B cell (primary cell): Measurements from ENCODE around the gene CACHD1. TPM values are rescaled to one million over a fixed set of nuclear protein-coding genes. Genes with fewer than 3 reads are reported as not detected.

Experiments used
- ATAC-seq: fragments of 200-7000 bp; cut with Tn5 transposase; one replicate; pipeline ENCODE4 v1.10.0; 2021; ENCODE audit warnings: low read depth, mild to moderate bottlenecking, moderate number of reproducible peaks, moderate library complexity
- CTCF ChIA-PET: fragments of 350-600 bp; sonication (Branson Sonifier 250); formaldehyde crosslinking; loops from one replicate; lab custom pipeline; 2021; ENCODE audit warnings: antibody characterized with exemption, inconsistent platforms; lab: Charles Lee
- POLR2A ChIA-PET: fragments of 350-600 bp; sonication (Branson Sonifier 250); formaldehyde crosslinking; loops from one replicate; lab custom pipeline; 2021; ENCODE audit warnings: antibody characterized with exemption; lab: Charles Lee
- DNase-seq: peaks from one replicate; pipeline ENCODE4 v3.0.0; 2013
- H2AFZ ChIP-seq: 2 replicates; pipeline ENCODE4 v1.6.1; 2012; ENCODE audit warnings: mild to moderate bottlenecking, low read depth, low read length; ENCODE audit not compliant: insufficient read depth, poor library complexity, severe bottlenecking
- H3K27ac ChIP-seq, 2 donors: 1 replicate in 1 of 2; 2 replicates in 1 of 2; pipeline ENCODE4 v1.5.1; 2012 to 2013; ENCODE audit warnings: low read length in 2 of 2, mild to moderate bottlenecking in 2 of 2, moderate library complexity in 1 of 2
- H3K27me3 ChIP-seq, 4 experiments: fragments of 200-600 bp in 1 of 4; sonication (generic) in 1 of 4; replicated peaks in 1 of 4; 1 replicate in 2 of 4; 2 replicates in 2 of 4; pipeline versions ENCODE4 v1.6.1 to v1.7.0; 2013 to 2016; ENCODE audit warnings: low read length in 3 of 4, mild to moderate bottlenecking in 2 of 4, mixed read lengths in 1 of 4, moderate library complexity in 1 of 4; ENCODE audit not compliant: insufficient read depth in 4 of 4, control insufficient read depth in 3 of 4; ENCODE audit errors: control extremely low read depth in 1 of 4
- H3K36me3 ChIP-seq, 2 experiments: replicated peaks in 1 of 2; 1 replicate in 1 of 2; 2 replicates in 1 of 2; pipeline versions ENCODE4 v1.6.1 to v1.7.1; 2013; ENCODE audit warnings: low read length in 1 of 2; ENCODE audit not compliant: insufficient read depth in 2 of 2, control insufficient read depth in 1 of 2; ENCODE audit errors: control extremely low read depth in 1 of 2, extremely low read depth in 1 of 2
- H3K4me1 ChIP-seq, 2 donors: fragments of 200-600 bp in 1 of 2; sonication (generic) in 1 of 2; 1 replicate in 1 of 2; 2 replicates in 1 of 2; pipeline versions ENCODE4 v1.5.1 to v1.6.1; 2013 to 2017; ENCODE audit warnings: low read length in 2 of 2; ENCODE audit not compliant: control insufficient read depth in 2 of 2, insufficient read depth in 2 of 2
- H3K4me2 ChIP-seq: replicated peaks from 2 replicates; pipeline ENCODE3; 2012; ENCODE audit warnings: mild to moderate bottlenecking, low read depth, low read length; ENCODE audit not compliant: poor library complexity, severe bottlenecking
- H3K4me3 ChIP-seq, 5 experiments: fragments of 200-600 bp in 1 of 5; sonication (generic) in 1 of 5; 1 replicate in 3 of 5; 2 replicates in 2 of 5; pipeline versions ENCODE4 v1.5.1 to v1.7.0; 2011 to 2016; ENCODE audit warnings: low read length in 4 of 5, mild to moderate bottlenecking in 4 of 5, low read depth in 2 of 5, control low read depth in 1 of 5, moderate library complexity in 1 of 5; ENCODE audit not compliant: insufficient read depth in 1 of 5; ENCODE audit errors: control extremely low read depth in 1 of 5, extremely low read depth in 1 of 5
- H3K79me2 ChIP-seq: fragments of 200-600 bp; sonication (generic); one replicate; pipeline ENCODE4 v1.6.0; 2016; ENCODE audit warnings: low read length; ENCODE audit not compliant: control insufficient read depth, insufficient read depth
- H3K9ac ChIP-seq: fragments of 200-600 bp; sonication (generic); 2 replicates; pipeline ENCODE4 v1.6.1; 2017; ENCODE audit warnings: mild to moderate bottlenecking, low read length, moderate library complexity
- H3K9me3 ChIP-seq, 3 donors: one replicate each; pipeline versions ENCODE4 v1.6.1 to v1.7.1; 2013; ENCODE audit warnings: low read length in 2 of 3; ENCODE audit not compliant: control insufficient read depth in 2 of 3, insufficient read depth in 1 of 3; ENCODE audit errors: control extremely low read depth in 1 of 3
- H4K20me1 ChIP-seq: 2 replicates; pipeline ENCODE4 v1.6.0; 2012; ENCODE audit warnings: mild to moderate bottlenecking, low read length; ENCODE audit not compliant: insufficient read depth, control insufficient read depth, poor library complexity, severe bottlenecking
- H3K27ac Mint-ChIP-seq: one replicate; pipeline ENCODE4 v1.8.0; 2021; ENCODE audit warnings: mixed read lengths
- H3K27me3 Mint-ChIP-seq: one replicate; pipeline ENCODE4 v1.8.0; 2021; ENCODE audit warnings: mixed read lengths
- H3K4me1 Mint-ChIP-seq: one replicate; pipeline ENCODE4 v1.8.0; 2021; ENCODE audit warnings: mixed read lengths
- H3K4me3 Mint-ChIP-seq: one replicate; pipeline ENCODE4 v1.8.0; 2021; ENCODE audit warnings: mixed read lengths
- H3K9me3 Mint-ChIP-seq: one replicate; pipeline ENCODE4 v1.8.0; 2022; ENCODE audit warnings: mixed read lengths; ENCODE audit not compliant: insufficient read depth
- CTCF ChIP-seq: fragments of 200-600 bp; IDR thresholded peaks from one replicate; pipeline ENCODE4 v1.8.0; 2022; ENCODE audit warnings: antibody characterized with exemption, mild to moderate bottlenecking
- EZH2 ChIP-seq: IDR thresholded peaks from 2 replicates; pipeline ENCODE4 v1.6.1; 2012; ENCODE audit warnings: borderline replicate concordance, low read depth, mild to moderate bottlenecking, moderate library complexity, low read length; ENCODE audit not compliant: insufficient read depth, poor library complexity, severe bottlenecking
- WGBS: methylation state at CpG from one replicate; pipeline ENCODE4 v1.1.5; 2013; ENCODE audit warnings: missing lambda C conversion rate; ENCODE audit not compliant: insufficient coverage; 5-methylcytosine and 5-hydroxymethylcytosine counted together
- intact Hi-C: fragments of 100-400 bp; cut with micrococcal nuclease; formaldehyde crosslinking; loops from one replicate; pipeline ENCODE4 v1.10.0; 2022
- polyA plus RNA-seq: library from polyadenylated mRNA; depleted of rRNA; stranded (reverse); fragments of >200 nt; gene quantifications from 2 replicates; pipeline ENCODE4 v1.2.3, GENCODE V29; 2012
- total RNA-seq, 2 donors: library from RNA; stranded (reverse); fragments of 120-200 nt in 1 of 2; gene quantifications; 1 replicate in 1 of 2; 2 replicates in 1 of 2; pipeline versions ENCODE4 v1.2.3 to v1.2.4, GENCODE V29; 2013 to 2022

CACHD1 gene
- total and polyA plus RNA-seq, 2 donors (not counting 1 experiment from before 2014, with no cell fraction given): not detected

- ChIA-PET POLR2A (no interaction called here), CTCF (interaction anchor here (4.5 kb wide), 1 partner anchor 137 kb away, joined by 25 read pairs; no protein-coding TSS in a partner anchor)
- no peak for TF ChIP-seq EZH2
- peak; percentile 89 for TF ChIP-seq CTCF
- Mint-ChIP-seq H3K9me3 (no peaks in the 10 kb centered on the region), H3K4me1 (no peaks in the 10 kb centered on the region), H3K27me3 (peaks cover 11% of the 10 kb centered on the region), H3K27ac (no peak overlapping the region), H3K4me3 (no peak overlapping the region)
- Histone ChIP-seq H4K20me1 (no peaks in the 10 kb centered on the region), H3K4me2 (no peak overlapping the region), H3K36me3 (no peaks in the 10 kb centered on the region), H2AFZ (no peak overlapping the region), H3K9ac (no peak overlapping the region), H3K27ac (no peak overlapping the region), H3K4me1 (no peaks in the 10 kb centered on the region), H3K27me3 (no peaks in the 10 kb centered on the region), H3K9me3 (no peaks in the 10 kb centered on the region), H3K4me3 (no peak overlapping the region), H3K79me2 (no peaks in the 10 kb centered on the region)
- DNase-seq: peak; percentile 55
- 42% methylated on average over 3 of the region's 7 CpGs for WGBS
- peak; percentile 69 for ATAC-seq
- intact Hi-C loops: loop anchor here (1.0 kb wide), 3 partner anchors 137 to 388 kb away; no protein-coding TSS in a partner anchor
These were observed 217.1 kb downstream of the CACHD1 start for GRCh38 chr1:64686828-64687724.
